HepG2 (cell line): ENCODE measurements around the gene FHIT. TPM values are rescaled to one million over a fixed set of nuclear protein-coding genes. Genes with fewer than 3 reads are reported as not detected.

Experiments used
- ATAC-seq: fragments of 200-7000 bp; cut with Tn5 transposase; 3 replicates; pipeline ENCODE4 v1.9.1; 2020; ENCODE audit warnings: mild to moderate bottlenecking, moderate library complexity
- BruUV-seq: library from RNA; stranded (reverse); fragments of 400-500 nt; replicated peaks from 2 replicates; lab custom pipeline; 2021; lab: Mats Ljungman, UMichigan
- CTCF ChIA-PET: fragments of 300-600 bp; formaldehyde crosslinking; extraction: SDS; loops from one replicate; lab custom pipeline; 2021; ENCODE audit warnings: low total read pairs, inconsistent platforms, low intra/inter-chr PET ratio; lab: Yijun Ruan, JAX
- POLR2A ChIA-PET: fragments of 350-600 bp; sonication (Branson Sonifier 250); formaldehyde crosslinking; loops from one replicate; lab custom pipeline; 2020; ENCODE audit warnings: antibody characterized with exemption, inconsistent platforms; lab: Yijun Ruan, JAX
- DNase-seq: peaks from one replicate; pipeline ENCODE4 v3.0.0-alpha.2; 2015; ENCODE audit warnings: low spot score
- FAIRE-seq: peaks from 3 replicates; lab custom pipeline; 2011; peaks lifted over from hg19 to GRCh38; lab: Jason Lieb, UNC
- H2AFZ ChIP-seq: one replicate; pipeline ENCODE4 v1.6.1; 2011; ENCODE audit warnings: low read length, inconsistent platforms
- H3K27ac ChIP-seq: fragments of 300-600 bp; 3 replicates; pipeline ENCODE4 v1.8.0; 2011; ENCODE audit warnings: mixed run types, mild to moderate bottlenecking, mixed read lengths, low read length, inconsistent platforms; ENCODE audit not compliant: insufficient read depth; ENCODE audit errors: extremely low read length
- H3K27me3 ChIP-seq, 2 experiments: fragments of 200-600 bp in 1 of 2; 2 replicates in 1 of 2; 3 replicates in 1 of 2; pipeline versions ENCODE4 v1.6.0 to v1.8.0; 2011; ENCODE audit warnings: low read length in 2 of 2, mild to moderate bottlenecking in 2 of 2, moderate library complexity in 2 of 2, inconsistent platforms in 1 of 2; ENCODE audit not compliant: insufficient read depth in 2 of 2, control insufficient read depth in 1 of 2
- H3K36me3 ChIP-seq, 2 experiments: fragments of 200-600 bp in 1 of 2; replicated peaks in 1 of 2; 2 replicates in 1 of 2; 3 replicates in 1 of 2; pipeline versions ENCODE4 v1.5.1 to v1.8.0; 2011; ENCODE audit warnings: low read length in 2 of 2, inconsistent platforms in 1 of 2; ENCODE audit not compliant: insufficient read depth in 2 of 2, control insufficient read depth in 1 of 2
- H3K4me1 ChIP-seq: 2 replicates; pipeline ENCODE4 v1.5.1; 2012; ENCODE audit warnings: low read length, inconsistent platforms; ENCODE audit not compliant: insufficient read depth
- H3K4me2 ChIP-seq: 2 replicates; pipeline ENCODE4 v1.6.0; 2011; ENCODE audit warnings: low read depth, low read length, inconsistent platforms
- H3K4me3 ChIP-seq, 3 experiments: fragments of 200-600 bp in 1 of 3; sonication (generic), shearing (Covaris generic) in 1 of 3; replicated peaks in 1 of 3; 2 replicates each; pipeline ENCODE4 v1.5.1; 2011 to 2016; ENCODE audit warnings: low read length in 3 of 3, inconsistent platforms in 2 of 3, low read depth in 2 of 3, mild to moderate bottlenecking in 2 of 3, control low read depth in 1 of 3, mixed read lengths in 1 of 3; ENCODE audit not compliant: insufficient read depth in 1 of 3
- H3K79me2 ChIP-seq: one replicate; pipeline ENCODE4 v1.6.1; 2011; ENCODE audit warnings: low read length, inconsistent platforms; ENCODE audit not compliant: insufficient read depth
- H3K9ac ChIP-seq: 2 replicates; pipeline ENCODE4 v1.6.0; 2011; ENCODE audit warnings: mild to moderate bottlenecking, low read depth, low read length, inconsistent platforms; ENCODE audit not compliant: insufficient read depth
- H3K9me3 ChIP-seq: 2 replicates; pipeline ENCODE4 v1.5.1; 2012; ENCODE audit warnings: mild to moderate bottlenecking, low read length
- H4K20me1 ChIP-seq: 2 replicates; pipeline ENCODE4 v1.6.0; 2011; ENCODE audit warnings: inconsistent platforms, mild to moderate bottlenecking, low read length, moderate library complexity; ENCODE audit not compliant: insufficient read depth
- CEBPG ChIP-seq: IDR thresholded peaks from 2 replicates; pipeline ENCODE4 v1.6.1; 2016
- ELF1 ChIP-seq: sonication (generic); formaldehyde crosslinking; IDR thresholded peaks from 2 replicates; pipeline ENCODE4 v1.4.0; 2020; ENCODE audit warnings: missing genetic modification reagents
- KDM5B ChIP-seq: sonication (generic); formaldehyde crosslinking; IDR thresholded peaks from 2 replicates; pipeline ENCODE4 v1.4.0; 2020; ENCODE audit warnings: missing genetic modification reagents, mild to moderate bottlenecking, borderline replicate concordance
- MED1 ChIP-seq: sonication (generic); formaldehyde crosslinking; IDR thresholded peaks from 2 replicates; pipeline ENCODE4 v1.4.0; 2020; ENCODE audit warnings: missing genetic modification reagents
- MED13 ChIP-seq: sonication (generic); formaldehyde crosslinking; IDR thresholded peaks from 2 replicates; pipeline ENCODE4 v1.5.0; 2020; ENCODE audit warnings: missing genetic modification reagents
- MTA1 ChIP-seq: sonication (generic); formaldehyde crosslinking; IDR thresholded peaks from 2 replicates; pipeline ENCODE4 v1.4.0; 2020; ENCODE audit warnings: missing genetic modification reagents, mild to moderate bottlenecking, borderline replicate concordance
- MYNN ChIP-seq: sonication (generic); formaldehyde crosslinking; IDR thresholded peaks from 2 replicates; pipeline ENCODE4 v1.4.0; 2020; ENCODE audit warnings: mild to moderate bottlenecking, low read depth, missing genetic modification reagents
- NFYB ChIP-seq: sonication (generic); formaldehyde crosslinking; IDR thresholded peaks from 2 replicates; pipeline ENCODE4 v1.4.0; 2020; ENCODE audit warnings: missing genetic modification reagents
- NR2F2 ChIP-seq: IDR thresholded peaks from 2 replicates; pipeline ENCODE4 v1.6.1; 2012; ENCODE audit warnings: low read depth, inconsistent platforms, borderline replicate concordance
- PHF5A ChIP-seq: IDR thresholded peaks from one replicate; pipeline ENCODE4 v1.6.1; 2018; ENCODE audit warnings: low read depth, missing genetic modification reagents; ENCODE audit not compliant: unreplicated experiment
- RFXANK ChIP-seq: IDR thresholded peaks from 2 replicates; pipeline ENCODE4 v1.6.1; 2016
- SRY ChIP-seq: sonication (generic); formaldehyde crosslinking; IDR thresholded peaks from 2 replicates; pipeline ENCODE4 v1.8.0; 2022; ENCODE audit warnings: mild to moderate bottlenecking, missing genetic modification reagents
- THYN1 ChIP-seq: sonication (generic); formaldehyde crosslinking; IDR thresholded peaks from 2 replicates; pipeline ENCODE4 v1.8.1; 2023; ENCODE audit warnings: low read depth, mild to moderate bottlenecking, moderate library complexity, missing genetic modification reagents, borderline replicate concordance
- ZNF10 ChIP-seq: sonication (generic); formaldehyde crosslinking; IDR thresholded peaks from 2 replicates; pipeline ENCODE4 v1.4.0; 2020; ENCODE audit warnings: mild to moderate bottlenecking, low read depth, missing genetic modification reagents, borderline replicate concordance
- ZNF564 ChIP-seq: sonication (generic); formaldehyde crosslinking; IDR thresholded peaks from 2 replicates; pipeline ENCODE4 v1.8.1; 2023; ENCODE audit warnings: mild to moderate bottlenecking, missing genetic modification reagents
- ZNF576 ChIP-seq: sonication (generic); formaldehyde crosslinking; IDR thresholded peaks from 2 replicates; pipeline ENCODE4 v1.4.0; 2020; ENCODE audit warnings: mild to moderate bottlenecking, missing genetic modification reagents
- ZNF687 ChIP-seq: sonication (generic); formaldehyde crosslinking; IDR thresholded peaks from 2 replicates; pipeline ENCODE4 v1.5.1; 2020; ENCODE audit warnings: mild to moderate bottlenecking, missing genetic modification reagents, moderate library complexity
- WGBS: methylation state at CpG from one replicate; pipeline ENCODE4 v1.1.6; 2017; ENCODE audit warnings: low lambda C conversion rate; 5-methylcytosine and 5-hydroxymethylcytosine counted together
- in situ Hi-C: cut with HindIII; loops from 2 replicates; pipeline ENCODE4 v1.10.0; 2017; ENCODE audit warnings: low pct_unique_long_range_greater_than_20kb; ENCODE audit not compliant: extremely low pct_ligation_motif_present
- intact Hi-C: fragments of 100-400 bp; cut with micrococcal nuclease; formaldehyde crosslinking; loops from one replicate; pipeline ENCODE4 v1.10.0; 2022; ENCODE audit not compliant: unreplicated experiment
- polyA plus RNA-seq, 8 experiments: library from polyadenylated mRNA; depleted of rRNA in 3 of 8; stranded (reverse) in 7 of 8; unstranded in 1 of 8; fragments of >200 nt; fragmentation: Illumina TruSeq in 4 of 8; extraction: Trizol in 4 of 8; gene quantifications; 2 replicates each; pipeline versions ENCODE4 v1.2.1 to v1.2.3, GENCODE V29; 2011 to 2016; ENCODE audit warnings: low read depth in 4 of 8, missing spikeins in 1 of 8, mixed read lengths in 1 of 8; ENCODE audit not compliant: insufficient read depth in 1 of 8
- total RNA-seq, 5 experiments: library from RNA; depleted of rRNA; stranded (reverse); fragments of >200 nt; fragmentation: Illumina TruSeq; extraction: Trizol; gene quantifications; 2 replicates each; pipeline ENCODE4 v1.2.3, GENCODE V29; 2016; ENCODE audit warnings: low read depth in 1 of 5
- TF ChIP-seq, protein P1 (sequence below): IDR thresholded peaks from 2 replicates; pipeline ENCODE4 v1.6.1; 2018; ENCODE audit warnings: missing genetic modification reagents, mild to moderate bottlenecking, missing compliant biosample characterization
- TF ChIP-seq, protein P2 (sequence below): sonication (generic); formaldehyde crosslinking; IDR thresholded peaks from 2 replicates; pipeline ENCODE4 v1.8.0; 2023; ENCODE audit warnings: mild to moderate bottlenecking, missing genetic modification reagents

The FHIT gene
- total and polyA plus RNA-seq, 2 of the 13 experiments (the other 11 are each of a cell fraction or from before 2014, with no cell fraction given) = 4.0 to 4.6 TPM

DNA sequence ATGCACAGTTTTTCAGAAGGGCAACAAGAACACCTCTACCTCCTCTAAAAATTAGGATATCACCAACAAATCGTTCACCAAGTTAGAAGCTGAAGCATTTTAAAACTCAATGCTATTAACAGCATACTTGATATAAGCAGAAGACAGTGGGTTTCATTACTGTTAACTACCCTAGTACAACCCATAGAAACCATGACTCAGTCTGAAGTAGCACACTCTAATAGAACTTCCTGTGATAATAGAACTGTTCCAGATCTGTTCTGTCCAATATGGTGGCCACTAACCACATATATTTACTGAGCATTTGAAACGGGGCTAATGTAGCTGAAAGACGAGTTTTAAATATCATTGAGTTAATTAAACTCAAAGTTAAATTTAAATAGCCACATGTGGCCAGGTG is 1075.6 kb downstream of the FHIT start:
- ATAC-seq = no peak
- no peak for TF ChIP-seq ELF1 (CRISPR knock-in tag)
- no peak for TF ChIP-seq ZNF687
- no peak for TF ChIP-seq CEBPG (CRISPR knock-in tag)
- no peak for TF ChIP-seq ZNF576 (CRISPR knock-in tag)
- TF ChIP-seq SRY (CRISPR knock-in tag) = no peak
- TF ChIP-seq NR2F2 = no peak
- no peak for TF ChIP-seq PHF5A (CRISPR knock-in tag)
- no peak for TF ChIP-seq RFXANK (CRISPR knock-in tag)
- TF ChIP-seq ZNF564 (CRISPR knock-in tag) = no peak
- TF ChIP-seq MED13 (CRISPR knock-in tag) = no peak
- no peak for TF ChIP-seq MTA1 (CRISPR knock-in tag)
- TF ChIP-seq, protein P1, sequence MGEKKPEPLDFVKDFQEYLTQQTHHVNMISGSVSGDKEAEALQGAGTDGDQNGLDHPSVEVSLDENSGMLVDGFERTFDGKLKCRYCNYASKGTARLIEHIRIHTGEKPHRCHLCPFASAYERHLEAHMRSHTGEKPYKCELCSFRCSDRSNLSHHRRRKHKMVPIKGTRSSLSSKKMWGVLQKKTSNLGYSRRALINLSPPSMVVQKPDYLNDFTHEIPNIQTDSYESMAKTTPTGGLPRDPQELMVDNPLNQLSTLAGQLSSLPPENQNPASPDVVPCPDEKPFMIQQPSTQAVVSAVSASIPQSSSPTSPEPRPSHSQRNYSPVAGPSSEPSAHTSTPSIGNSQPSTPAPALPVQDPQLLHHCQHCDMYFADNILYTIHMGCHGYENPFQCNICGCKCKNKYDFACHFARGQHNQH (CRISPR knock-in tag) = no peak
- no peak for TF ChIP-seq THYN1 (CRISPR knock-in tag)
- TF ChIP-seq KDM5B (CRISPR knock-in tag) = no peak
- TF ChIP-seq MED1 (CRISPR knock-in tag) = no peak
- TF ChIP-seq, protein P2, sequence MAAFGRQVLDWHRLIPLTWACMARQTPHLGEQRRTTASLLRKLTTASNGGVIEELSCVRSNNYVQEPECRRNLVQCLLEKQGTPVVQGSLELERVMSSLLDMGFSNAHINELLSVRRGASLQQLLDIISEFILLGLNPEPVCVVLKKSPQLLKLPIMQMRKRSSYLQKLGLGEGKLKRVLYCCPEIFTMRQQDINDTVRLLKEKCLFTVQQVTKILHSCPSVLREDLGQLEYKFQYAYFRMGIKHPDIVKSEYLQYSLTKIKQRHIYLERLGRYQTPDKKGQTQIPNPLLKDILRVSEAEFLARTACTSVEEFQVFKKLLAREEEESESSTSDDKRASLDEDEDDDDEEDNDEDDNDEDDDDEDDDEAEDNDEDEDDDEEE (CRISPR knock-in tag) = no peak
- no peak for TF ChIP-seq NFYB (CRISPR knock-in tag)
- no peak for TF ChIP-seq MYNN (CRISPR knock-in tag)
- no peak for TF ChIP-seq ZNF10 (CRISPR knock-in tag)
- TF ChIP-seq, all 625 proteins: peak for 0
- Histone ChIP-seq H3K79me2 (no peaks in the 10 kb centered on the region), H4K20me1 (no peaks in the 10 kb centered on the region), H3K9me3 (no peaks in the 10 kb centered on the region), H3K27me3 (no peaks in the 10 kb centered on the region), H3K4me2 (no peak overlapping the region), H2AFZ (no peak overlapping the region), H3K4me3 (no peak overlapping the region), H3K4me1 (no peaks in the 10 kb centered on the region), H3K36me3 (no peaks in the 10 kb centered on the region), H3K27ac (no peak overlapping the region), H3K9ac (no peak overlapping the region)
- POLR2A ChIA-PET = no interaction called here
- WGBS = 6% methylated on average over 3 of the region's 3 CpGs
- intact Hi-C loops (no loop called here), in situ Hi-C loops (no loop called here)
- BruUV-seq = no TSS peak
- CTCF ChIA-PET = no interaction called here
- FAIRE-seq (no peak), DNase-seq (no peak)
